ENCODE results near the gene VARS1.

DNA sequence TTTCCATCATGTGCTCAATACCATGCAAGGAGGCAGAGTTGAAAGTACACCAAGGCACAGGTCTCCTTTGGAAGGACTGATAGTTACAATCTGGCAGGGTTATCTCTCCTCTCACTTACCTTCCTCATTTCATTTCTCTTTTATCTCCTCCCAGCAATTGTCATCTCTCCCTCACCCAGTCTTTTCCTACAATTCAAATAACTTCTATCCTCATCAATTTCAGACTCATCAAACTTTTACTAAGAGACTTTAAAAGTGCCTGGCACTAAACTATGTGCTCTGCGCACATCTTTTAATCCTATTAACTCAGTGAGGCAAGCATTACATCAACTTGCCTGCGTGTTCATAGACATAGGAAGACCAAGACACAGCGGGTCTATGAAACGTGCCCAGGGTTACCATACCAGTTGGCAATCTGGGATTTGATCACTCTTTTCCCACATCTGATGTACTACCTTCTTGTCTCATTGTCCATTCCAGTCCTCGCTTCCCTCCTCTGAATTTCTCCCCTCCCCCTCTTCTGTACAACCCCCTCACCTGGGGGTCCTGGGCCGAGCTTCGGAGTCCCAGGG lies 1.2 kb downstream of the VARS1 start:
- TF ChIP-seq, protein P1, sequence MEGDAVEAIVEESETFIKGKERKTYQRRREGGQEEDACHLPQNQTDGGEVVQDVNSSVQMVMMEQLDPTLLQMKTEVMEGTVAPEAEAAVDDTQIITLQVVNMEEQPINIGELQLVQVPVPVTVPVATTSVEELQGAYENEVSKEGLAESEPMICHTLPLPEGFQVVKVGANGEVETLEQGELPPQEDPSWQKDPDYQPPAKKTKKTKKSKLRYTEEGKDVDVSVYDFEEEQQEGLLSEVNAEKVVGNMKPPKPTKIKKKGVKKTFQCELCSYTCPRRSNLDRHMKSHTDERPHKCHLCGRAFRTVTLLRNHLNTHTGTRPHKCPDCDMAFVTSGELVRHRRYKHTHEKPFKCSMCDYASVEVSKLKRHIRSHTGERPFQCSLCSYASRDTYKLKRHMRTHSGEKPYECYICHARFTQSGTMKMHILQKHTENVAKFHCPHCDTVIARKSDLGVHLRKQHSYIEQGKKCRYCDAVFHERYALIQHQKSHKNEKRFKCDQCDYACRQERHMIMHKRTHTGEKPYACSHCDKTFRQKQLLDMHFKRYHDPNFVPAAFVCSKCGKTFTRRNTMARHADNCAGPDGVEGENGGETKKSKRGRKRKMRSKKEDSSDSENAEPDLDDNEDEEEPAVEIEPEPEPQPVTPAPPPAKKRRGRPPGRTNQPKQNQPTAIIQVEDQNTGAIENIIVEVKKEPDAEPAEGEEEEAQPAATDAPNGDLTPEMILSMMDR (IDR thresholded peaks at IDR 0.05; ENCODE audit: low read depth, low read length, poor library complexity, severe bottlenecking) = no peak
- no peak for TF ChIP-seq EZH2phosphoT487 (IDR thresholded peaks at IDR 0.05; ENCODE audit: borderline replicate concordance, low read length)

Data from DOHH2 (cell line).